Fibroblast of lung (primary cell): ENCODE results near the gene CTNNA2. TPM values are rescaled to one million over a fixed set of nuclear protein-coding genes. Genes with fewer than 3 reads are reported as not detected.

Experiments
- DNase-seq, 2 donors: peaks; one replicate each; pipeline versions ENCODE4 v3.0.0 to v3.0.0-alpha.2; 2010; ENCODE audit warnings: low read depth in 2 of 2
- H2AFZ ChIP-seq: 2 replicates; pipeline ENCODE4 v1.5.1; 2012; ENCODE audit warnings: low read length, control low read depth, inconsistent platforms
- H3K27ac ChIP-seq: 2 replicates; pipeline ENCODE4 v1.5.1; 2011; ENCODE audit warnings: low read length, control low read depth; ENCODE audit not compliant: insufficient read depth
- H3K27me3 ChIP-seq: 2 replicates; pipeline ENCODE4 v1.5.1; 2011; ENCODE audit warnings: mild to moderate bottlenecking, low read length; ENCODE audit not compliant: control insufficient read depth, insufficient read depth
- H3K36me3 ChIP-seq: 2 replicates; pipeline ENCODE4 v1.5.1; 2011; ENCODE audit warnings: low read length; ENCODE audit not compliant: control insufficient read depth, insufficient read depth
- H3K4me1 ChIP-seq: 2 replicates; pipeline ENCODE4 v1.5.1; 2011; ENCODE audit warnings: low read length; ENCODE audit not compliant: control insufficient read depth, insufficient read depth; ENCODE audit errors: extremely low read depth
- H3K4me2 ChIP-seq: 2 replicates; pipeline ENCODE4 v1.5.1; 2011; ENCODE audit warnings: low read length, control low read depth; ENCODE audit not compliant: insufficient read depth; ENCODE audit errors: extremely low read depth
- H3K4me3 ChIP-seq, 4 experiments: fragments of 200-600 bp in 1 of 4; sonication (generic) in 1 of 4; replicated peaks in 1 of 4; 2 replicates each; pipeline ENCODE4 v1.5.1; 2011 to 2016; ENCODE audit warnings: low read length in 4 of 4, low read depth in 3 of 4, mild to moderate bottlenecking in 3 of 4, control low read depth in 2 of 4, inconsistent platforms in 1 of 4, mixed read lengths in 1 of 4; ENCODE audit not compliant: insufficient read depth in 1 of 4; ENCODE audit errors: control extremely low read depth in 1 of 4
- H3K79me2 ChIP-seq: 2 replicates; pipeline ENCODE4 v1.5.1; 2012; ENCODE audit warnings: mild to moderate bottlenecking, low read length, inconsistent platforms; ENCODE audit not compliant: control insufficient read depth, insufficient read depth
- H3K9ac ChIP-seq: 2 replicates; pipeline ENCODE4 v1.5.1; 2011; ENCODE audit warnings: mild to moderate bottlenecking, low read length, control low read depth; ENCODE audit not compliant: insufficient read depth
- H3K9me3 ChIP-seq: 2 replicates; pipeline ENCODE4 v1.5.1; 2012; ENCODE audit warnings: low read depth, low read length; ENCODE audit not compliant: control insufficient read depth, insufficient read depth
- H4K20me1 ChIP-seq: 2 replicates; pipeline ENCODE4 v1.5.1; 2011; ENCODE audit warnings: low read length; ENCODE audit not compliant: control insufficient read depth, insufficient read depth; ENCODE audit errors: extremely low read depth
- EZH2 ChIP-seq: IDR thresholded peaks from 2 replicates; pipeline ENCODE4 v1.5.1; 2012; ENCODE audit warnings: low read length, control low read depth, mild to moderate bottlenecking; ENCODE audit errors: missing control alignments
- polyA plus RNA-seq, 2 donors: library from polyadenylated mRNA; depleted of rRNA in 1 of 2; stranded (reverse) in 1 of 2; unstranded in 1 of 2; fragments of >200 nt; gene quantifications; 2 replicates each; pipeline ENCODE4 v1.2.1, GENCODE V29; 2011 to 2012; ENCODE audit warnings: missing spikeins in 1 of 2
- total RNA-seq: library from RNA; depleted of rRNA; stranded (reverse); fragments of >200 nt; gene quantifications from 2 replicates; pipeline ENCODE4 v1.2.1, GENCODE V29; 2014
- TF ChIP-seq, protein P1 (sequence below), 2 donors: IDR thresholded peaks in 1 of 2; conservative IDR thresholded peaks in 1 of 2; 1 replicate in 1 of 2; 2 replicates in 1 of 2; pipeline ENCODE4 v1.5.1; 2011 to 2012; ENCODE audit warnings: low read length in 2 of 2, control low read depth in 1 of 2, inconsistent platforms in 1 of 2, low read depth in 1 of 2, mild to moderate bottlenecking in 1 of 2

The CTNNA2 gene
- total and polyA plus RNA-seq, 2 donors (not counting 1 experiment from before 2014, with no cell fraction given), result not detected

GRCh38 chr2:80438686-80439085 lies 925.8 kb downstream of the CTNNA2 start:
- Histone ChIP-seq H3K4me3 (no peak overlapping the region), H3K27ac (no peak overlapping the region), H3K27me3 (no peaks in the 10 kb centered on the region), H3K79me2 (no peaks in the 10 kb centered on the region), H4K20me1 (no peaks in the 10 kb centered on the region), H3K4me2 (no peak overlapping the region), H3K9ac (no peak overlapping the region), H3K9me3 (no peaks in the 10 kb centered on the region), H3K4me1 (no peaks in the 10 kb centered on the region), H3K36me3 (no peaks in the 10 kb centered on the region), H2AFZ (no peak overlapping the region)
- TF ChIP-seq, protein P1, sequence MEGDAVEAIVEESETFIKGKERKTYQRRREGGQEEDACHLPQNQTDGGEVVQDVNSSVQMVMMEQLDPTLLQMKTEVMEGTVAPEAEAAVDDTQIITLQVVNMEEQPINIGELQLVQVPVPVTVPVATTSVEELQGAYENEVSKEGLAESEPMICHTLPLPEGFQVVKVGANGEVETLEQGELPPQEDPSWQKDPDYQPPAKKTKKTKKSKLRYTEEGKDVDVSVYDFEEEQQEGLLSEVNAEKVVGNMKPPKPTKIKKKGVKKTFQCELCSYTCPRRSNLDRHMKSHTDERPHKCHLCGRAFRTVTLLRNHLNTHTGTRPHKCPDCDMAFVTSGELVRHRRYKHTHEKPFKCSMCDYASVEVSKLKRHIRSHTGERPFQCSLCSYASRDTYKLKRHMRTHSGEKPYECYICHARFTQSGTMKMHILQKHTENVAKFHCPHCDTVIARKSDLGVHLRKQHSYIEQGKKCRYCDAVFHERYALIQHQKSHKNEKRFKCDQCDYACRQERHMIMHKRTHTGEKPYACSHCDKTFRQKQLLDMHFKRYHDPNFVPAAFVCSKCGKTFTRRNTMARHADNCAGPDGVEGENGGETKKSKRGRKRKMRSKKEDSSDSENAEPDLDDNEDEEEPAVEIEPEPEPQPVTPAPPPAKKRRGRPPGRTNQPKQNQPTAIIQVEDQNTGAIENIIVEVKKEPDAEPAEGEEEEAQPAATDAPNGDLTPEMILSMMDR (conservative IDR thresholded peaks at IDR 0.05 in 1 of 2, IDR thresholded peaks at IDR 0.05 in 1 of 2; ENCODE audit: low read depth in 1 of 2, low read length in 2 of 2), result no peak
- no peak for DNase-seq

- Histone ChIP-seq H3K27ac (no peak overlapping the region), H3K79me2 (no peaks in the 10 kb centered on the region), H4K20me1 (no peaks in the 10 kb centered on the region), H2AFZ (no peak overlapping the region), H3K27me3 (no peaks in the 10 kb centered on the region), H3K4me1 (no peaks in the 10 kb centered on the region), H3K4me2 (no peak overlapping the region), H3K9me3 (no peaks in the 10 kb centered on the region), H3K9ac (no peak overlapping the region), H3K36me3 (no peaks in the 10 kb centered on the region), H3K4me3 (no peak overlapping the region)
- no peak for DNase-seq
- TF ChIP-seq EZH2, result no peak
- TF ChIP-seq, protein P1 (conservative IDR thresholded peaks at IDR 0.05 in 1 of 2, IDR thresholded peaks at IDR 0.05 in 1 of 2; ENCODE audit: low read depth in 1 of 2, low read length in 2 of 2), result no peak
Observed at GRCh38 chr2:80454628-80455027, 941.8 kb downstream of the CTNNA2 start.

GRCh38 chr2:80459028-80459427 lies 946.2 kb downstream of the CTNNA2 start:
- H3K27me3 ChIP-seq, result no peaks in the 10 kb centered on the region
- no peak overlapping the region for H3K9ac ChIP-seq
- no peak for DNase-seq
- no peaks in the 10 kb centered on the region for H3K36me3 ChIP-seq
- H2AFZ ChIP-seq, result no peak overlapping the region
- H3K4me3 ChIP-seq, result no peak overlapping the region
- H3K4me2 ChIP-seq, result no peak overlapping the region
- no peaks in the 10 kb centered on the region for H3K9me3 ChIP-seq
- H3K27ac ChIP-seq, result no peak overlapping the region
- no peaks in the 10 kb centered on the region for H3K79me2 ChIP-seq
- no peaks in the 10 kb centered on the region for H3K4me1 ChIP-seq
- H4K20me1 ChIP-seq, result no peaks in the 10 kb centered on the region
- TF ChIP-seq, protein P1 (conservative IDR thresholded peaks at IDR 0.05 in 1 of 2, IDR thresholded peaks at IDR 0.05 in 1 of 2; ENCODE audit: low read depth in 1 of 2, low read length in 2 of 2), result no peak
- TF ChIP-seq EZH2, result no peak
